ENCODE measurements around the gene ZNF611.
"Not testable (repeated sequence)": the region's sequence is repeated elsewhere in the genome, so short reads cannot be mapped to it uniquely, and the experiment has no call there.

Gene ZNF611

DNA sequence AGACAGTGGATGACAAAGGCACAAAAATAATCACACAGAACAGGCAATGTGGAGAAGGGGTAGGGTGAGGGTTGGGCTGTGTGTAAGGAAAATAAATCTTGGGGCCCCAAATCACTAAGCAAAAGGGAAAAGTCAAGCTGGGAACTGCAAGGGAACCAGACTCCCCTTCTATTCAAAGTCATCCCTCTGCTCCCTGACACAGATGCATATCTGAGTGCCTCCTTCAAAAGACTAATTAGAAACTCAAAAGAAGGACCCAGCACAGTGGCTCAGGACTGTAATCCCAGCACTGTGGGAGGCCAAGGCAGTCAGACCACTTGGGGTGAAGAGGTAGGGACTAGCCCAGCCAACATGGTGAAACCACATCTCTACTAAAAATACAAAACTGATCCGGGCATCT is 18.3 kb downstream of the ZNF611 start:
- DNase-seq (ENCODE audit: low read depth) = no peak

DNA sequence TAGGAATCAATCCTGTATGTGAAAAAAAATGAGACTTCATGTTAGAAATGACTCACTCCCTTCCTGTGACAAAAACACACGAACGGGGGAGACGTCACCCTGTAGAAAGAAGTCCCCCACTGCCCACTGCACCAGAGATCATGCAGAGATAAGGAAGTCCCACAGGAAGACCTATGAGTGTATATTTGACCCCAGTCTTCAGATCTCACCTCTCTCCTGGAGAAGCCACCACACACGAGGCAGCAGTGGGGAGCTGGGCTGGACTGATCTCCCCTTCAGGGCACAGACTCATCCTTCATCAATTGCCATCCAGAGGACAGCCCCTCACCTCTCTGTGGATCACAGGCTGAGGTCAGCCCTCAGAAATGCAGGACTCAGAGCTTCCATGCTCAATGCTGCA is 18.9 kb downstream of the ZNF611 start:
- DNase-seq (ENCODE audit: low read depth) = peak; percentile 45

DNA sequence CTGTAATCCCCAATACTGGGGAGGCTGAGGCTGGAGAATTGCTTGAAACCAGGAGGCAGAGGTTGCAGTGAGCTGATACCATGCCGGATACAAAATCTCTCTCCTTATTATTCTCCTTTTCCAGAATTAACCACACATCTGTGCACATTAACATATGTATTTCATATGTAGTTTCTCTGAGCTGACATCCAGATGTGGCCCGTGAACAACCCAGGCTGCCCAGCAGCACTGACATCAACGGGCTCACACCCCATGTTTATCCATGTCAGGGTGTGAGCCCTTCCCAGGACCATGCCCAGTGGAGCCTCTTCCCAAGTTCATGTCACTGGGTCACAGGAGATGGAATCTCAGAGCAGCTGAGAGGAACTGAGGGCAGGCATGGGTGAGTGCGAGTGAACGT is 19.5 kb downstream of the ZNF611 start:
- not testable (repeated sequence) for DNase-seq (ENCODE audit: low read depth)

DNA sequence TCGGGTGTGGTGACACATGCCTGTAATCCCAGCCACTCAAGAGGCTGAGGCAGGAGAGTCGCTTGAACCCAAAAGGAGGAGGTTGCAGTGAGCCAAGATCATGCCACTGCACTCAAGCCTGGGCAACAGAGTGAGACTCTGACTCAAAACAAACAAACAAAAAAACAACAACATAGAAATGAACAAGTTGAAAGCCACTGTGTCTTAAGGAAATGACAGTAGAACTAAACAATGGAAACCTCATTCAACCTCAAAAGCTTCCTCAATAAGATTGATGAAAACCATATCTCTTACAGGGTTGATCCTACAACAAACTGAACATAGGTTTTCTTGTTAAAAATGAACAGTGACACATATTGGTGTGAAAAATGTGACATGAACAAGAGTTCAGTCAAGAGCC is 21.8 kb downstream of the ZNF611 start:
- not testable (repeated sequence) for DNase-seq (ENCODE audit: low read depth)

DNA sequence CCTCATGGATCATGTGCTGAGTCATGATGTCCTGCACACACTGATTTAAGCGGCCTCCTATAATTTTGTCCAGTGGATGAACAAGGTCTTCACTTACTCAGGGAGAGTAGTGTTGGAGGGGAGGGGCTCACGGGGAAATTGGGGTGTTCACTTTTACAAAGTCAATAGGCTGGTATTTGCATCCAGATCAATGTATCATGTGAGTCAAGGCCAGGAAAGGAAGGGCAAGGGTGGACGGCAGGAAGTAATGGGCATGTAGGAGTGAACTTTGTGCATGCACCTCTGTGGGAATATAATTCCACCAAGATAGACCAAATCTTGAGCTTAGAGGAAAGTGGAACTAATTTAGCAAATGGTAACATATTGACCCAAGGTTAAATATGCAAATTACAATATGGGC is 23.2 kb downstream of the ZNF611 start:
- not testable (repeated sequence) for DNase-seq (ENCODE audit: low read depth)

DNA sequence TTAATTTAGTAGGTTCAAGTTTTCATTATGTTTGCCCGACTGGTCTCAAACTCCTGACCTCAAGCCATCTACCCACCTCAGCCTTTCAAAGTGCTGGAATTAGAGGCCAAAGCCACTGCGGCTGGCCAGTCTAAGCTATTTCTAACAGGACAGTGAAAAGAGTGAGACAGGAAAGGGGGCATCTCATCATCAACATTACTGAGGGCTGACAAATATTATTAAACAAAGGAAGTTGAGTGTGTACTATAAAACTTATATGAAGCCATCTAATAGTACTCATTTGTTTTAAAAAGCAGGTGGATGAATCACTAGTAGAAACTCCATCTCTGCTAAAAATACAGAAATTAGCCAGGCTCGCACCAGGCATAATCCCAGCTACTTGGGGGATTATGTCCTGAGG is 24.3 kb downstream of the ZNF611 start:
- no peak for DNase-seq (ENCODE audit: low read depth)

DNA sequence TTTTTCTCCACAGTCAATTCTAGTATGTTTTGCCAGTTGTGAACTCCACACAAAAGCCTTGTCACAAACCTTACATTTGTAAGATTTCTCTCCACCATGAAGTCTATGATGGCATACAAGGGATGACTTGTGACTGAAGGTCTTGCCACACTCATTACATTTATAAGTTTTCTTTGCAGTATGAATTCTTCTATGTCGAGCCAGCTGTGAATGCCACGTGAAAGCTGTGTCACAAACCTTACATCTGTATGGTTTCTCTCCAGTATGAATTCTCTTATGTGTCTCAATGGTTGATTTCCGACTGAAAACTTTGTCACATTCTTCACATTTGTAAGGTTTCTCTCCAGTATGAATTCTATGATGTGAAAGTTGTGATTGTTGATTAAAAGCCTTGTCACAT is 29.2 kb downstream of the ZNF611 start:
- DNase-seq (ENCODE audit: low read depth) = not testable (repeated sequence)

DNA sequence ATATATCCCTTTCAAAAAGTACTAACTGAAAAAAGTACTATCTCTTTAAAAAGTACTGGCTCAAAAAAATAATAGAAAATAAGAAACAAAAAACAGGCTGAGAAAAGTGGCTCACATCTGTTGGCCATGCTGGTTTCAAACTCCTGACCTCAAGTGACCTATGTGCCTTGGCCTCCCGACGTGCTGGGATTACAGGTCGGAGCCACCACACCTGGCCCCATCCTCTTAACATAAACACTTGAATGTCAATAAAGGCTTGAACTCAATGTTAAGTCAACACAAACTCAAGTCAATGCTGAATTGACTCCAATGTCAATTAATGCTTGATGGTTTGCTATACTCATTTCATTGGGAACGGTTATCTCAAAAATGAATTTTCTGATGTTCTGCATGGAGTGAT is 30.9 kb downstream of the ZNF611 start:
- no peak for DNase-seq (ENCODE audit: low read depth)

DNA sequence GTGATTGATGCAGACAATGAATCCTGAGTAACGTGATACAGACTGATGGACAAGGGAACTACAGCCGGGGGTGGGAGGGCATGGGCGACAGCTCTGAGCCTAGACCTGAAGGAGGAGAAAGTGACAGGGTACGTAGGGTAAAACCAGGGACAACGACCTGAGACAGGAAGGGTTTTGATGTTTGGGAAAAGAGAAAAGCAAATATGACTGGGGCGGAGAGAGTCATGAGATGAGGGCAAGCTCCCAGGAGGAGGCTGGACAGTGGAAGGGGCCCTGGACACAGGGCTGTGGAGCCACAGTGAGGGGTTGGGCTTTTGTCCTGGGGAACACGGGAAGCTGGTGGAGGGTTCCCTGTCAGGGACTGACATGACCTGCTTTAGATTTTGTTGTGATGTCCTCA is 34.2 kb downstream of the ZNF611 start:
- DNase-seq (ENCODE audit: low read depth) = no peak

DNA sequence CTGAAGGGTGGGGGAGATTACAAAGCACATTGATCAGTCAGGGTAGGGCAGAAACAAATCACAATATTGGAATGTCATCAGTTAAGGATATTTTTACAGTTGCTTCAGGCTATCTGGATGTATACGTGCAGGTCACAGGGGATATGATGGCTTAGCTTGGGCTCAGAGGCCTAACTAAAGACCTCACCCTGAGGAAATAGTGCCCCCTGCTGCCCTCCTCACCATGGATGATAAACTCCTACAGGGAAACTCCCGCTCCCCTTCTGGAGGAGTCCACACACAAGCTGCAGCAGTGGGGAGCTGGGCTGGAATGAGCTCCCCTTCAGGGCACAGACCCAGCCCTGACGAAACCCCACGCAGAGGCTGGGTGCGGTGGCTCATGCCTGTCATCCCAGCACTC is 35.3 kb downstream of the ZNF611 start:
- not testable (repeated sequence) for DNase-seq (ENCODE audit: low read depth)

DNA sequence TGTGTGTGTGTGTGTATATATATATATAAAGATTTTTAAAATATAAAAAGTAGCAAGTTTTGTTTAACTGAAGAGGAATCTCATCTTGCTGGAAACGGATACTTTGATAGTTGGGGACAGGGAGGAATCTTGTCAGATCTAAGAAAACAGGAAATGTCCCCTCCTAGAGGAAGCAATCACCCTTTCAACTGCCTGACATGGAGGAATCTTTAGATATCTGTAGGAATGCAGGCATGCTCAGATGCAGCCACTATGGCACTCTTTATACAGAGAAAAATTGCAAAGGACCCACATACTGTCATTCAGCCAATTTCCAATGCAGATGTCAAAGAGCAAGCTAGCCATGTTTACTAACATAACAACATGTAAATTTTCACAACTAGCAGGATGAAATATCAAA is 38.8 kb downstream of the ZNF611 start:
- DNase-seq (ENCODE audit: low read depth) = no peak

DNA sequence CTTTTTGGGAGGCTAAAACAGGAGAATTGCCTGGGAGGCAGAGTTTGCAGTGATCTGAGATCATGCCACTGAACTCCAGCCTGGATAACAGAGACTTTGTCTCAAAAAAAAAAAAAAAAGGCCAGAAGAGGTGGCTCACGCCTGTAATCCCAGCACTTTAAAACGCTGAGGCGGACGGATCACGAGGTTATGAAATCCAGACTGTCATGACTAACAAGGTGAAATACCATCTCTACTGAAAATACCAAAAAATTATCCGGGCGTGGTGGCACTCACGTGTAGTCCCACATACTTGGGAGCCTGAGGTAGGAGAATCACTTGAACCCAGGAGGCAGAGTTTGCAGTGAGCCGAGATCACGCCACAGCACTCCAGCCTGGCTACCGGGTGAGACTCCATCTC is 39.9 kb downstream of the ZNF611 start:
- DNase-seq (ENCODE audit: low read depth) = no peak

DNA sequence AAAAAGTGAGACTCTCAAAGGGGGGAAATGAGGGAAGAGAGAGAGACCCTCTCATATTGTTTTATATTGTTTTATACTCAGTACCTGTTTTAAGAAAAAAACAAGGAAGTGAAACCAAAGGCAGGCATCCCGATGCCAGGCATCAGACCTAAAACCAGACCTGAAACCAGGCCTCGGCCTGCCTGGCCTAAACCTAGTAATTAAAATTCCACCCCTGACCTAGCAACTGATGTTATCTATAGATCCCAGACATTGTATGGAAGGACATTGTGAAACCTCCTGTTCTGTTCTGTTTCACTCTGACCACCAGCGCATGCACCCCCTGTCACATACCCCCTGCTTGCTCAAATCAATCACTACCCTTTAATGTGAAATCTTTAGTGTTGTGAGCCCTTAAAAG is 40.6 kb downstream of the ZNF611 start:
- DNase-seq (ENCODE audit: low read depth) = not testable (repeated sequence)

DNA sequence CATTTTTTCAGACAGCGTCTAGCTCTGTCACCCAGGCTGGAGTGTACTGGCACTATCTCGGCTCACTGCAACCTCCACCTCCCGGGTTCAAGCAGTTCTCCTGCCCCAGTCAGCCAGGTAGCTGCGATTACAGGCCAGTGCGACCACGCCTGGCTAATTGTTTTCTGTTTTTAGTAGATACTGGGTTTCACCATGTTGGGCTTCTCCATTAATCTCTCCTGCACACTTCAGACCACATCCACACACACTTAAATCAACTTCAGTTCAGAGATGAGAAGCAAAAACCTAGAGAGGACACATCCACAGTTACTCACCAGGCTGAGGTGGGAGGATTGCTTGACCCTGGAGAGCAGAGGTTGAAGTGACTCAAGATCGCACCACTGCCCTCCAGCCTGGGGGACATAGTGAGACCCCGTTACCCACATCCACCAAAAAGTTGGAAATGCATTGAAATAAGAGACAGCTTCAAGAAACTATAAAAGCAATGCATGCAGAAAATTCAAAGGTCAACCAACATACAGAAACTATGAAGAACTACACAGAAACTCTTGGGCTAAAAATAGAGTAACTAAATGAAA is 42.3 kb downstream of the ZNF611 start:
- no peak for DNase-seq (ENCODE audit: low read depth)

DNA sequence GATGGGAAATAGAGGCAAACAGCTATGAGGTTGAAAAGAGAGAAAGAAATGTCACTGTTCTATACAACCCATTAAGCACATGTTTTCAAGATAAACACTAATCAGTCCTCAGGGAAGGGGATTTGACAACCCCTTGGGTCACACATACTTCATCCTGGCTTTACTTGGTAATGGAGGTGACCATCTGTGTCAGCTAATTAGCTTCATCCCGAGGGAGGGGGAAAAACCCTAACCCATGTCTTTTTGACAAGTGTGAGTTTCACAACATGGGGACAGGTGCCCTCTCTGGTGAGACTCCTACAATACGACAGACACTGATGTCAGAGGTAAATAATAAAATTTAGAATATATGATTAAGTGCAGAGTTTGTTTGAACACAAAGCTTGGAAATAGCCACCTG is 43.1 kb downstream of the ZNF611 start:
- no peak for DNase-seq (ENCODE audit: low read depth)

DNA sequence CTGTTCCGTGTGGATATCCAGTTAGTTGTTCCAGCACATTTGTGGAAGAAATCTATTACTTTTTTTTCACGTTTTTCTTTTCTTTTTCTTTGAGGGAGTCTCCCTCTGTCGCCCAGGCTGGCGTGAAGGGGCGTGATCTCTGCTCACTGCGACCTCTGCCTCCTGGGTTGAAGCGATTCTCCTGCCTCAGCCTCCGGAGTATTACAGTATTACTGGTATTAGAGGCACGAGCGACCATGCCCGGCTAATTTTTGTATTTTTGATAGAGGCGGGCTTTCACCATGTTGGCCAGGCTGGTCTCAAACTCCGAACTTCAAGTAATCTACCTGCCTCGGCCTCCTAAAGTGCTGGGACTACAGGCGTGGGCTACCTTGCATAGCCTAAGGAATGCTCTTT is 43.6 kb downstream of the ZNF611 start:
- DNase-seq (ENCODE audit: low read depth) = no peak

DNA sequence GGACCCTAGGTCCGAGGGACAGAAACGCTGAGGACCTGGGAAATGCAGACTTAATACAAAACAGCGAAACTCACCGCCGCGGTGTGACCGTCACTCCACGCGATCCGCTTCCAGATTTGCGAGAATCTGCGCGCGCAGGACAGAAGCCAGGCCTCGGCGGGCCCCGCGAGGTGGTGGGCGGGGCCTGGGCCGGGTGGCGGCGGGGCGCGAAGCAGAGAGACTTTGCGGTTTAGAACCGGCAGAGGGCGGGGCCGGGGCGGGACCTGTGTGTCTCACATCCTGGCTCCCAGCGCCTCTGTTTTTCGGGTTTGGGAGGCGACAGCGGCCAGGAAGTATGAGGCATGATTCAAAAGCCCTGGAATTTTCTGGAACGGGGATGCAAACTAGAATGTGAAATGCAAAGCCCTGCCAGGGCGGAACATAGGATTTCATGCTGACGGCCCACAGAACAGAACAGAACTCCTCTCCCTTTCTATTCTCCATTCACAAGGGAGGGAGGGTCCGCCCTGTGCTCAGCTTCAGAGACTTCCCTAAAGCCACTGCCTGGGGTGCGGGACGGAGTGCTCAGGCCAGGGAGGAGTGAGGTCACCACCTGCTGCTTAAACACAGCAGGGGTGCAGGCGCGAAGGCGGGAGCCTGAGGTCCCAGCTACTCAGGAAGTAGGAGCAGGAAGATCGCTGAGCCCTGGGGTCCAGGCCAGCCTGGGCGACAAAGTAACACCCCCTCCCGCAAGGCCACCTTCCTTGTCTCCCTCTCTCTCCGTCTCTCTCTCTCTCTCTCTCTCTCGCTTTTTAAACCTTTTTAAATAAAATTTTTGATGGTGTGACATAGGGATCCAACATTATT is 44.3 kb downstream of the ZNF611 start:
- peak; percentile 90 for DNase-seq (ENCODE audit: low read depth)

DNA sequence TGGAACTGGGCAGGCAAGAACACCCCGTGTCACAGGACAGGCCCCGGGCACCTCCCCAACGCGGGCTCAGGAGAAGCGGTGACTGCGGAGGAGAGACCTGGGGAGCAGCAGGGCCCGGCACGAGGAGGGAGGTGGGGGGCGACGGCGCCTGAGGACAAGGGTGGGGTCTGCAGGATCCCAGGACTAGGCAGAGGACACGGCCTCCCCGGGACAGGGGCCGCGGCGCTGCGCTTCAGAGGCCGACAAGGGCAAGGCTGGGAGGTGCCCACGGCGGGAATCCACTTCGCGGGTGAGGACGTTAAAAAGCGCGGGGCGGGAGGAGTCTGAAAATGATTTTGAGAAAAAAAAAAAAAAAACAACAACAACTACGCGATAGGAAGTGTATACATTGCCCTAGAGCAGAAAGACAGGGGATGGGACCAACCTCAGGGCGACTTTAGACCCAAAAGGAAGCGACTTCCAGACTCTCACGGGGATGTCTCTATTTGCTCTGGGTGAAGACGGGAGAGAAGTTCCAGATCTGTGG is 44.9 kb downstream of the ZNF611 start:
- peak; percentile 9 for DNase-seq (ENCODE audit: low read depth)

DNA sequence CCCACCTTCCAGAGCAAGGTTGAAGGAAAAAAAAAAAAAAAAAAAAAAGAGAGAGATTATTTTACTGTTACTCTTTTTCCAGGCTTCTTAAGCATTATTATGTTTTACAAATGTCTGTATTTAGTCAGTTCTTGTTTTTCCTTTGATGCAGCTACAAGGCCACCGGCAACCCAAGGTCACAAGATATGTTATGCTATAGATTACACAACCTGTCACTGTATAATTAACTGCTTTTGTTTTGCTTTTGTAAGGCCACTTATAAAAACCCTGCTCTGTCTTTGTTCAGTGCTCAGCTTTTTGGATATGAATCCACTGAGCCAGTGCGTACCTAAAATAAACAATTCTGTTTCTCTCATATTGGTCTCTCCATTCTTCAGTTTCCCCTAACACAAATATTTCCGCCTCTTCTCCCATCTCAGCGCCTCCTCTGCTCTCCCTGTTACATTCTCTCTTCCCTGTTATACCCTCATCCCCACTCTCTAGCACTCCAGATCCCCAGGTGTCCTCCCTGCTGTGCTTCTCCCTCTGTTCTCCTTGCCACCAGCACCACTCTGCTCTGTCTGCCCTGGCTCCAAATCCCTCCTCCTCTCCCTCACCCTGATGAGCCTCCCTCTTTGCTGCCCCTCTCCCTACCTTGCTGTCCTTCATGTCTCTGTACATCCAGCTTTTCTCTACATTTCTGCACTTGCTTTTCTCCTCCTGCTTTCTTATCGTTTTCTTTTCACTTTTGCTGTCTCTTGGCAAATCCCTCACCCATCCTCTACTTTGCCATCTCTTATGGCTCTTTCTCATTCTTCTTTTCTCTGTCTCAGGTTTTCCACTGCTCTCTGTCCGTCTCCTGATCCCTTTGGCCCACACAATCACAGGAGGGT is 45.7 kb downstream of the ZNF611 start:
- DNase-seq (ENCODE audit: low read depth) = not testable (repeated sequence)

DNA sequence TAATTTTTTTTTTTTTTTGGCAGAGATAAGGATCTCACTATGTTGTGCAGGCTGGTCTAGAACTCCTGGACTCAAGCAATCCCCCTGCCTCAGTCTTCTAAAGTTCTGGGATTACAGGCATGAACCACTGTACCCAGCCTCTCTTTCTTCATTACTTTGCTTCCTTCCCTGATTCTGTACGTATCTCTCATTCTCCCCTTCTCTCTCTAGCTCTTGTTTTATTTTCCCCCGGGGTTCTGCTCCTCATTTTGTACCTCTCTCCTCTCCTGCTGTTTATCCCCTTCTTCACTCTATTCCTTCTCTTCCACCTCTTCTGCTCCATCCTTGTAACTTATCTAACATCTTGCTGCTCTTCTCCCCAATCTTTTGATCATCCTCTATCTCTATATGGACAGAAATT is 46.5 kb downstream of the ZNF611 start:
- no peak for DNase-seq (ENCODE audit: low read depth)

DNA sequence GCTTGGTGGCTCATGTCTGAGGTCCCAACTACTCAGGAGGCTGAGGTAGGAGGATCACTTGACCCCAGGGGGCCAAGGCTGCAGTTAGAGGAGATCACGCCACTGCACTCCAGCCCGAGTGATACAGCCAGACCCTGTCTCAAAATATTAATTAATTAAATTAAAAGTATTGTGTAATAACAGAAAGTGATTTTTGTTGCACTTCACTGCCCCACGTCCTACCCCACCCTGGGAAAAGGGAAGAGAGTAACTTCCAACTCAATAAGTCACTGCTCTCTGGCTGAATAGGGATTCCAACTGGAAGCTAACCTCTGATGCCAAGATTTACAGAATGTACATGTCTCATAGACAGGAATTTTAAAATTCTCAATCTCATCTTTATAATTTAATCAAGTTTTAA is 47.2 kb downstream of the ZNF611 start:
- no peak for DNase-seq (ENCODE audit: low read depth)

DNA sequence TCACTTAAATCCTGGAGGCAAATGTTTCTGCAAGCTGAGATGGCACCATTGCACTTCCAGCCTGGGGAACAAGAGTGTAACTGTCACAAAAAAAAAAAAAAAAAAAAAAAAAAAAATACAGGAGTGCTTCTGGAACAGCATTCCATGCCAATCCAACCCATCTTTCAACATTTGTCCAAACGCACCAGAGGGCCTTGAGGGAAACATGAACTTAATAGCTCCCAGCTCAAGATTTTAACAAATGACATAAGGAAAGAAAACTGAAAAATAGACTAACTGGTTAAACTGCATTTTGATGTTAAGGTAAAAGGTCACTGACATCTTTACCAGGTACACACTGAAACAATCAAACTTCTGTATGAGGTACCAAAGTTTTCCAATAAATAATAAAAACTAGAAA is 49.0 kb downstream of the ZNF611 start:
- DNase-seq (ENCODE audit: low read depth) = no peak

DNA sequence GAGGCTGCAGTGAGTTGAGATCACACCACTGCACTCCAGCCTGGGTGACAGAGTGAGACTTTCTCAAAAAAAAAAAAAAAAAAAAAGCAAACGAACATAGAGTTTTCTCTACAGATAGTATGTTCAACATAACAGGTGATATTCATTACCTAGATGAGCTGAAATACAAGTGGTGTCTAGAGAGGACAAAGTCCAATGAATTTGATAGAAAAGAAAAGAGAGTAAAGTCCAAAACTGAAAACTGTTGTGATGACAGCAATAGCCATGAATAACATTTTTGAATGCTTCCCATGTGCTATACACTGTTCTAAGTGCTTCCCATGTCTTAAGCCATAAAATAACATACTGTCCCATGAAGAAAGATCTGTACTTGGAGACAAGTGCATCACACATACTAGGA is 53.6 kb downstream of the ZNF611 start:
- DNase-seq (ENCODE audit: low read depth) = not testable (repeated sequence)

Data from iris pigment epithelial cell (primary cell).